HL-60 (cell line): ENCODE data around the gene EEF1AKMT3.

Source experiments
- GABPA ChIP-seq: IDR thresholded peaks from 2 replicates; pipeline ENCODE4 v1.6.1; 2012; ENCODE audit warnings: low read depth
- TF ChIP-seq, protein P1 (sequence below): IDR thresholded peaks from one replicate; pipeline ENCODE4 v1.5.1; 2011; ENCODE audit warnings: low read length, control low read depth, inconsistent platforms; ENCODE audit not compliant: insufficient read depth

DNA sequence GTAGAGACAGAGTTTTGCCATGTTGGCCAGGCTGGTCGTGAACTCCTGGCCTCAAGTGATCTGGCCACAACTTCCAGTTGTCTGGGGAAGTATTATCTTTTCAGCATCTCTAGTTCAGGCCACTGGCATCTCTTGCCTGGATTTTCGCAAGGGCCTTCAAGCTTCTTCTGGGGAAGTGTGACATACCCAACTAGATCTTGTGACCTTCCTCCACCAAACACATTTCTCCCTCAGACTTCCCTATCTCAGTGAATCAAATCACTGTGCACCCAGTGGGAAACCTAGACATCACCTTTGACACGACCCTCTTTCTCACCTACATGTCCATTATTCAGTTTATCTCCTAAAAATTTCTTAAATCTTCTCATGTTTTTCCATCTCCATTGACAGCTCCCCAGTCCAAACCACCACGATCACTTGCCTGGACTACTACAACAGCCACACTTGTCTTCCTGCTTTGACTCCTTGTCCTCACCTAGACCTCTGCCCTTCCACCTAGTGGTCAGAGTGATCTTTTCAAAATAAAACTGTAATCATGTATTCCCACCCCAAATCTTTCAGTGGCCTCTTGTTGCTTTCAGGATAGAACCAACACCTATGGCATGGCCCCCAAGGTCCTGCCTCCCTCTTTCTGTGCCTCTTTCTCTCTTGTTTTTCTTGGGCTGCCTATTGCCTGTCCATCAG, 3.3 kb downstream of the EEF1AKMT3 start:
- TF ChIP-seq, protein P1, sequence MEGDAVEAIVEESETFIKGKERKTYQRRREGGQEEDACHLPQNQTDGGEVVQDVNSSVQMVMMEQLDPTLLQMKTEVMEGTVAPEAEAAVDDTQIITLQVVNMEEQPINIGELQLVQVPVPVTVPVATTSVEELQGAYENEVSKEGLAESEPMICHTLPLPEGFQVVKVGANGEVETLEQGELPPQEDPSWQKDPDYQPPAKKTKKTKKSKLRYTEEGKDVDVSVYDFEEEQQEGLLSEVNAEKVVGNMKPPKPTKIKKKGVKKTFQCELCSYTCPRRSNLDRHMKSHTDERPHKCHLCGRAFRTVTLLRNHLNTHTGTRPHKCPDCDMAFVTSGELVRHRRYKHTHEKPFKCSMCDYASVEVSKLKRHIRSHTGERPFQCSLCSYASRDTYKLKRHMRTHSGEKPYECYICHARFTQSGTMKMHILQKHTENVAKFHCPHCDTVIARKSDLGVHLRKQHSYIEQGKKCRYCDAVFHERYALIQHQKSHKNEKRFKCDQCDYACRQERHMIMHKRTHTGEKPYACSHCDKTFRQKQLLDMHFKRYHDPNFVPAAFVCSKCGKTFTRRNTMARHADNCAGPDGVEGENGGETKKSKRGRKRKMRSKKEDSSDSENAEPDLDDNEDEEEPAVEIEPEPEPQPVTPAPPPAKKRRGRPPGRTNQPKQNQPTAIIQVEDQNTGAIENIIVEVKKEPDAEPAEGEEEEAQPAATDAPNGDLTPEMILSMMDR = no peak
- no peak for TF ChIP-seq GABPA
